Astrocyte of the cerebellum (primary cell): Measurements from ENCODE around the gene PTPRQ.

Experiments
- DNase-seq: peaks from one replicate; pipeline ENCODE4 v3.0.0-alpha.2; 2011; ENCODE audit warnings: low read depth
- H3K4me3 ChIP-seq: 2 replicates; pipeline ENCODE4 v1.5.1; 2011; ENCODE audit warnings: mild to moderate bottlenecking, low read depth, low read length, moderate library complexity
- in situ Hi-C: cut with HindIII; loops from 2 replicates; pipeline ENCODE4 v1.10.0; 2017; ENCODE audit warnings: low sequenced_read_pairs
- TF ChIP-seq, protein P1 (sequence below): IDR thresholded peaks from 2 replicates; pipeline ENCODE4 v1.5.1; 2012; ENCODE audit warnings: low read length, low read depth, moderate library complexity, mild to moderate bottlenecking; ENCODE audit errors: missing control alignments

Gene PTPRQ

DNA sequence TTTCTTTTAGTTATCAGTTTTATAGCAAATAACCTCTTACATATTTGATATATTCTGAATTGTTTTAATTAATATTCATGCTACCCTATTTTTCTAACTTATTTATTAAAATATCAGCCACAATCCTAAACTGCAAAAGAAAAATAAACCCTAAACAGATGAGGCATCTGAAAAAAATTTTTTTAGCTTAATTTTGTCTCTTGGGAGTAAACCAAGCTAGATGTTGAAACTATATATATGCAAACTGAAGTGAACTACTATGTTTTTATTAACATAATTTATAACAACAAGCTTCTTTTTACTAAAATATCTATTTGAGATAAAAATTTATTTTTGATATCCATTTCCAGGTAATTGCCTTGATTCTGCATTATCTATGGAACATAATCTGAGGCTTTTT, 87.6 kb downstream of the PTPRQ start:
- no peak for DNase-seq
- in situ Hi-C loops, result no loop called here
- TF ChIP-seq, protein P1, sequence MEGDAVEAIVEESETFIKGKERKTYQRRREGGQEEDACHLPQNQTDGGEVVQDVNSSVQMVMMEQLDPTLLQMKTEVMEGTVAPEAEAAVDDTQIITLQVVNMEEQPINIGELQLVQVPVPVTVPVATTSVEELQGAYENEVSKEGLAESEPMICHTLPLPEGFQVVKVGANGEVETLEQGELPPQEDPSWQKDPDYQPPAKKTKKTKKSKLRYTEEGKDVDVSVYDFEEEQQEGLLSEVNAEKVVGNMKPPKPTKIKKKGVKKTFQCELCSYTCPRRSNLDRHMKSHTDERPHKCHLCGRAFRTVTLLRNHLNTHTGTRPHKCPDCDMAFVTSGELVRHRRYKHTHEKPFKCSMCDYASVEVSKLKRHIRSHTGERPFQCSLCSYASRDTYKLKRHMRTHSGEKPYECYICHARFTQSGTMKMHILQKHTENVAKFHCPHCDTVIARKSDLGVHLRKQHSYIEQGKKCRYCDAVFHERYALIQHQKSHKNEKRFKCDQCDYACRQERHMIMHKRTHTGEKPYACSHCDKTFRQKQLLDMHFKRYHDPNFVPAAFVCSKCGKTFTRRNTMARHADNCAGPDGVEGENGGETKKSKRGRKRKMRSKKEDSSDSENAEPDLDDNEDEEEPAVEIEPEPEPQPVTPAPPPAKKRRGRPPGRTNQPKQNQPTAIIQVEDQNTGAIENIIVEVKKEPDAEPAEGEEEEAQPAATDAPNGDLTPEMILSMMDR, result no peak
- H3K4me3 ChIP-seq, result no peak overlapping the region

DNA sequence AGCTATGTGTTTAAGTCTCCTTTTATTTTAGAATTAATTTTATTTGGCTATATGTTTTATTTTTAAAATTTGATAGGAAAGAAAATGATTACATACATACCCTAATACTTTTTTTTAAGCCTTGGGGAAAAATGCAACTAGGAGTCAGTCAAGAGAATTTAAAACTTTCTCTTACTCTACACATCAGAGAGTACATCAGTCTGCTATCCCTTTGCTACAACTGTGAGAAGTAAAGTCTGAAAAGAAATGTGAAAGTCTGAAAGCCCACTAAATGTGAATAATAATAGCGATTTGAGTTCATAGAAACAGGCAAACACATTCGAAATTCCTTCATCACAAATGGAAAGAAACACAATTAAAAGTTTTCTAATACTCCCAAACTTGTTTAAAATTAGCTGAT, 95.0 kb downstream of the PTPRQ start:
- H3K4me3 ChIP-seq, result no peak overlapping the region
- TF ChIP-seq, protein P1, result no peak
- DNase-seq, result no peak
- in situ Hi-C loops, result no loop called here

DNA sequence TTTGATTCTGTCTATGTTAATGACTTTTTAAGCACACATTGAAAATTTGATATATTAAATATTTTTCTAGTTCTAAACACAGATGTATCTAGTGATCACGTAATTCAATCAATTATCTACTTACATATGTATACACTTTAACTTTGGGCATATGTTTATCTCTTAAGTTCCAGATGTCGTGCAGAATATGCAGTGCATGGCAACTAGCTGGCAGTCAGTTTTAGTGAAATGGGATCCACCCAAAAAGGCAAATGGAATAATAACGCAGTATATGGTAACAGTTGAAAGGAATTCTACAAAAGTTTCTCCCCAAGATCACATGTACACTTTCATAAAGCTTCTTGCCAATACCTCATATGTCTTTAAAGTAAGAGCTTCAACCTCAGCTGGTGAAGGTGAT, 105.3 kb downstream of the PTPRQ start:
- in situ Hi-C loops, result no loop called here
- no peak for DNase-seq
- H3K4me3 ChIP-seq, result no peak overlapping the region
- TF ChIP-seq, protein P1, result no peak

DNA sequence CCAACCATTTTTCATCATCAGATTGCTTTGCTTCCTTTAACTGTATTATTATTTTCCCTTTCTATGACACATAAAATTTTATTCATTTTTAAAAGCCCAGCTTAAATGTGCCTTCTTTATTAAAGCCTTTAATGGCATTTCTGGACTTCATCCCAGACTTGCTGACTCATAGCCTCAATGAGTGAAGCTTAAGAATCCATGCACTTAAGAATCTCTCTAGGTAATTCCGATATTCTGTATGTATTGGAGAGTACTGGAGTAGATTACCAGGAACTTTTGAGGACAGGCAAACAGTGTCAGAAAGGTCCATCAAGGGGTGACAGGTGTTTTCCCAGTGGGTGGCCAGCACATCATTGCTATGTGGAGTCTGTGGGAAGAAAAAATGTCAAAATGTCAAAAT, 107.9 kb downstream of the PTPRQ start:
- in situ Hi-C loops, result no loop called here
- peak; percentile 98 for DNase-seq

DNA sequence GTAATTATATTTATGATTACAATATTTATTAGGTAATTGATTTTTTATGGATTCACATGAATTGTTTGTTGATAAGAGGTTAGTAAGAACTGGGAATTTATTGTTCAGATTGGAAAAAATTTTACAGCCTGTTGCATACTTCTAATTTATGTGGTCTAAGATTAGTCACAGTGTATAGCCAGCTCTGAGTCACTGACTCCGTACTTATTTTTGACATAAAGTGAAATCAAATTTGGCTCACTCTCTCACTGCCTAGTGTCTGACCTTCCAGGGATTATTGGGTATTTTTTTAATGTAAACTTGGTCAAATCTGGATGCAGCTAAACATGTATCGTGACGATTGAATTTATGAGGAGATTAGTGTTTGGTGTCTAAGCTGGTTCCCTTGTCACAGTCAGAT, 109.3 kb downstream of the PTPRQ start:
- DNase-seq, result peak; percentile 85
- TF ChIP-seq, protein P1, result no peak
- in situ Hi-C loops, result no loop called here
- H3K4me3 ChIP-seq, result no peak overlapping the region

More for the DNA sequence above, 107.9 kb downstream of the PTPRQ start:
- TF ChIP-seq, protein P1, result no peak
- H3K4me3 ChIP-seq, result no peak overlapping the region

DNA sequence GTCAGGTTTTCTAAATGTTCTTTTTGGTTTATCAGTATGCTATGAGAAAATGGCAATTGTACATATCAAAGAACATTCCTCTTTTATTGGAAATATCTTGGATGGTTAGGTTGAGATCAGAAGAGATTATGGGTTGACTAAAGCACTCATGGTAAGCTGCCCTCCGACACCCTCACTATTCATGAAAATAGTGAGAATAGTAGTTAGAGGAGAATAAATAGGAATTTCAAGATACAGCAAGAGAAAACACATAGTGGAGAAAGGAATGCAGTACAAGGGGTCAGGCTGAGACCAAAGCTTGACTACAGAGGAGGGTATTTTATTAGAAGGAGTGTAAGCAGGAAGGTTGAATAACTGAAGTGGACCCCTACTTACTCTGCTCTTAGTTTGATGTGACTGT, 112.5 kb downstream of the PTPRQ start:
- in situ Hi-C loops, result no loop called here
- no peak for DNase-seq
- TF ChIP-seq, protein P1, result no peak
- no peak overlapping the region for H3K4me3 ChIP-seq

DNA sequence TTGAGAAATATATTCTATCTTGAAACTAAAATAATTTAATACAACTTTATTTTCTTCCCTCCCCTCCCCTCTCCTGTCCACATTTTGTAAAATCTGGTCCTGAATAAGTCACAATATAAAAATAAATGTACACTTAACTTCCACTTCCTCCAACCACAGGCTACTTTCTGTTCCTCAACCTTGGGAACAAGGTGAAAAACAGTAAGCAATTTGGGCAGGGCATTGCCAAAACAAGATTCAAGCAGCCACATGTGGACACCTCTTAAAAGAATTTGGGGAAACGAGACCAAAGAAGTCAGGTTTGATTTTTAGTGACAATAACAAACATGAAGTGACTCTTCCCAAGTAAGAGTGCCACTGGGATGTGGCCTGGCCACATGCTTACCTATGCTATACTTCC, 115.7 kb downstream of the PTPRQ start:
- DNase-seq, result no peak
- in situ Hi-C loops, result no loop called here
- no peak overlapping the region for H3K4me3 ChIP-seq
- TF ChIP-seq, protein P1, result no peak
